Trophoblast cell (in vitro differentiated cells and primary cell): ENCODE data around the gene ZC3H11A.
A peak's percentile ranks its signal among the peaks of the same experiment; 100 is the strongest.
"Not testable (repeated sequence)": the region's sequence is repeated elsewhere in the genome, so short reads cannot be mapped to it uniquely, and the experiment has no call there.

Experiments used
- DNase-seq, 2 donors: peaks; one replicate each; pipeline ENCODE4 v3.0.0-alpha.2; 2016
- H2AFZ ChIP-seq: 2 replicates; pipeline ENCODE4 v1.6.1; 2013; ENCODE audit warnings: low read length, moderate library complexity, mild to moderate bottlenecking; ENCODE audit not compliant: insufficient read depth, poor library complexity
- H2AK5ac ChIP-seq: 2 replicates; pipeline ENCODE4 v1.6.1; 2013; ENCODE audit warnings: mild to moderate bottlenecking, low read length
- H2BK120ac ChIP-seq: 2 replicates; pipeline ENCODE4 v1.6.1; 2013; ENCODE audit warnings: low read length, mild to moderate bottlenecking, moderate library complexity; ENCODE audit not compliant: insufficient read depth, poor library complexity
- H2BK12ac ChIP-seq: 2 replicates; pipeline ENCODE4 v1.6.1; 2013; ENCODE audit warnings: mild to moderate bottlenecking, low read length, moderate library complexity
- H2BK5ac ChIP-seq: 2 replicates; pipeline ENCODE4 v1.6.1; 2013; ENCODE audit warnings: low read length, low read depth, moderate library complexity, mild to moderate bottlenecking; ENCODE audit not compliant: poor library complexity
- H3K14ac ChIP-seq: 2 replicates; pipeline ENCODE4 v1.6.1; 2013; ENCODE audit warnings: mild to moderate bottlenecking, low read length
- H3K18ac ChIP-seq: 2 replicates; pipeline ENCODE4 v1.6.1; 2013; ENCODE audit warnings: mild to moderate bottlenecking, low read length
- H3K23ac ChIP-seq: 2 replicates; pipeline ENCODE4 v1.6.1; 2013; ENCODE audit warnings: low read length
- H3K27ac ChIP-seq: 2 replicates; pipeline ENCODE4 v1.5.1; 2013; ENCODE audit warnings: low read depth, mild to moderate bottlenecking, inconsistent platforms, low read length, moderate library complexity
- H3K27me3 ChIP-seq: 2 replicates; pipeline ENCODE4 v1.6.1; 2013; ENCODE audit warnings: inconsistent platforms, mild to moderate bottlenecking, low read length, moderate library complexity; ENCODE audit not compliant: insufficient read depth
- H3K36me3 ChIP-seq, 2 experiments: 1 replicate in 1 of 2; 2 replicates in 1 of 2; pipeline ENCODE4 v1.6.1; 2013; ENCODE audit warnings: low read length in 2 of 2, mild to moderate bottlenecking in 2 of 2, moderate library complexity in 1 of 2; ENCODE audit not compliant: insufficient read depth in 2 of 2, control insufficient read depth in 1 of 2
- H3K4ac ChIP-seq: 2 replicates; pipeline ENCODE4 v1.6.1; 2013; ENCODE audit warnings: low read depth, mild to moderate bottlenecking, low read length, moderate library complexity
- H3K4me1 ChIP-seq, 2 experiments: 1 replicate in 1 of 2; 2 replicates in 1 of 2; pipeline ENCODE4 v1.6.1; 2013; ENCODE audit warnings: low read length in 2 of 2, mild to moderate bottlenecking in 2 of 2, moderate library complexity in 1 of 2; ENCODE audit not compliant: insufficient read depth in 2 of 2, control insufficient read depth in 1 of 2
- H3K4me2 ChIP-seq: 2 replicates; pipeline ENCODE4 v1.6.1; 2013; ENCODE audit warnings: inconsistent platforms, mild to moderate bottlenecking, low read length, moderate library complexity
- H3K4me3 ChIP-seq: 2 replicates; pipeline ENCODE4 v1.5.1; 2013; ENCODE audit warnings: mild to moderate bottlenecking, low read depth, low read length, inconsistent platforms
- H3K79me1 ChIP-seq: one replicate; pipeline ENCODE4 v1.6.1; 2013; ENCODE audit warnings: low read length
- H3K79me2 ChIP-seq: 2 replicates; pipeline ENCODE4 v1.6.1; 2013; ENCODE audit warnings: low read length, mild to moderate bottlenecking; ENCODE audit not compliant: control insufficient read depth, insufficient read depth, poor library complexity
- H3K9ac ChIP-seq: 2 replicates; pipeline ENCODE4 v1.6.1; 2013; ENCODE audit warnings: mild to moderate bottlenecking, low read length
- H3K9me3 ChIP-seq: 2 replicates; pipeline ENCODE4 v1.6.1; 2013; ENCODE audit warnings: low read depth, mild to moderate bottlenecking, control low read depth, inconsistent platforms, low read length; ENCODE audit not compliant: insufficient read depth
- H4K12ac ChIP-seq: 2 replicates; pipeline ENCODE4 v1.6.1; 2013; ENCODE audit warnings: low read depth, mild to moderate bottlenecking, low read length, moderate library complexity
- H4K8ac ChIP-seq: 2 replicates; pipeline ENCODE4 v1.6.1; 2013; ENCODE audit warnings: low read depth, mild to moderate bottlenecking, low read length, moderate library complexity
- H4K91ac ChIP-seq: one replicate; pipeline ENCODE4 v1.6.1; 2013; ENCODE audit warnings: low read depth, mild to moderate bottlenecking, low read length, moderate library complexity
- WGBS: extraction: QIAGEN DNeasy Blood & Tissue Kit; methylation state at CpG from one replicate; pipeline ENCODE4 v1.1.7; 2013; ENCODE audit warnings: missing lambda C conversion rate; ENCODE audit not compliant: insufficient read length, insufficient coverage; ENCODE audit errors: extremely low coverage; 5-methylcytosine and 5-hydroxymethylcytosine counted together

Gene ZC3H11A

DNA sequence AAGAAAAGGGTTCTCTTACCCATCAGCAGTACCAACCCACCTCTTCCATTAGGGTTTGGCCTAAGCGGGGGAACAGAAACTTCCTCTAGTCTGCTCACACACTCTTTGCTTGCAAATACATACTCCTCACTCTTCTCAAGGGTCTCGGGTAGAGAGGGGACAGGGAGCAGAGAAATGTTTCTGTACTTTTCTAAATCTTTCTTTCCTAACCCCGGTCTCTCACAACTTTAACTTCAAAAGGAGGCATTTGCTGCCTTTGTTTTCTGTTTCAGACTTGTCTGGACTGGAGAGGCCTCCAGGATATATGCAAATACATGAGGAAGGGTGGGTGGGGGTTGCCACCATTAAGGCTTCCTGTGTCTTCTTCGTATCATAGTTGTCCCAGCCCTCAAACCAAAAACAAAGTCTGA is 41.0 kb upstream of the ZC3H11A start:
- Histone ChIP-seq H3K18ac (no peak overlapping the region), H3K79me1 (peaks cover 22% of the 10 kb centered on the region), H3K4me3 (no peak overlapping the region), H4K91ac (peak overlapping the region; percentile 20), H2BK12ac (peak overlapping the region; percentile 5), H2AK5ac (no peak overlapping the region), H3K27me3 (no peaks in the 10 kb centered on the region), H3K79me2 (peaks cover 1% of the 10 kb centered on the region), H3K14ac (no peak overlapping the region), H3K23ac (no peak overlapping the region), H2BK5ac (no peak overlapping the region), H3K36me3 (no peaks in the 10 kb centered on the region), H4K12ac (no peak overlapping the region), H3K4ac (no peak overlapping the region), H3K4me1 (peaks cover 9 to 10% of the 10 kb centered on the region in 2 experiments), H4K8ac (peak overlapping the region; percentile 42), H2BK120ac (no peak overlapping the region), H3K4me2 (no peak overlapping the region), H3K9me3 (no peaks in the 10 kb centered on the region), H3K9ac (no peak overlapping the region), H3K27ac (peak overlapping the region; percentile 59), H2AFZ (no peak overlapping the region)
- DNase-seq = peak in 1 of 2 donors; percentile 13
- WGBS = no CpG with 5 or more reads among the region's 4 CpGs

DNA sequence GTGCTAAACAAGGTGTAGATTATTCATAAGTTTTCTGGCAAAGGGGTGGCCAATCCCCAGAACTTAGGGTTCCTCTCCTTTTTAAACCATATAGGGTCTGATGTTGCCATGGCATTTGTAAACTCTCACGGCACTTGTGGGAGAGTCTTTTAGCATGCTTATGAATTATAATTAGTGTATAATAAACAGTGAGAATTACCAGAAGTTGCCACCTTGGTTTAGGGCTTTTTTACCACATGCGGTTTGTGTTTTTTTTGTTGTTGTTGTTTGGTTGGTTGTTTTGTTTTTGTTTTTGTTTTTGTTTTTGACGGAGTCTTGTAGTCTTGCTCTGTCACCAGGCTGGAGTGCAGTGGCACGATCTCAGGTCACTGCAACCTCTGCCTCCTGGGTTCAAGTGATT is 39.4 kb upstream of the ZC3H11A start:
- Histone ChIP-seq H3K4me2 (no peak overlapping the region), H3K4ac (no peak overlapping the region), H4K91ac (no peak overlapping the region), H2AK5ac (no peak overlapping the region), H3K18ac (no peak overlapping the region), H3K23ac (no peak overlapping the region), H4K8ac (no peak overlapping the region), H4K12ac (no peak overlapping the region), H3K27ac (peak overlapping the region; percentile 70), H2BK5ac (no peak overlapping the region), H3K79me1 (peaks cover 25% of the 10 kb centered on the region), H2BK12ac (no peak overlapping the region), H3K4me1 (peaks cover 9 to 13% of the 10 kb centered on the region in 2 experiments), H3K14ac (no peak overlapping the region), H3K4me3 (no peak overlapping the region), H2BK120ac (no peak overlapping the region), H3K9ac (no peak overlapping the region), H2AFZ (no peak overlapping the region), H3K9me3 (no peaks in the 10 kb centered on the region), H3K79me2 (peaks cover 1% of the 10 kb centered on the region), H3K27me3 (no peaks in the 10 kb centered on the region), H3K36me3 (no peaks in the 10 kb centered on the region)
- no peak for DNase-seq
- no CpG with 5 or more reads among the region's 4 CpGs for WGBS

DNA sequence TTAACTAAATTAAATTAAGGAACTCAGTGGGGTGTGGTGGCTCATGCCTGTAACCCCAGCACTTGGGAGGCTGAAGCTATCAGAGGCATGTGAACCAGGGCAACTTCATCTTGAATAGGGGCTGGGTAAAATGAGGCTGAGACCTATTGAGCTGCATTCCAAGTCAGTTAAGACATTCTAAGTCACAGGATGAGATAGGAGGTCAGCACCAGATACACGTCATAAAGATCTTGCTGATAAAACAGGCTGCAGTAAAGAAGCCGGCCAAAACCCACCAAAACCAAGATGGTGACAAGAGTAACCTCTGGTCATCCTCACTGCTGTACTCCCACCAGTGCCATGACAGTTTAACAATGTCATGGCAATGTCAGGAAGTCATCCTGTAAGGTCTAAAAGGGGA is 36.7 kb upstream of the ZC3H11A start:
- not testable (repeated sequence) for H3K27me3 ChIP-seq, H3K18ac ChIP-seq, H3K9ac ChIP-seq, H2AFZ ChIP-seq, H3K36me3 ChIP-seq, H2BK12ac ChIP-seq, H3K4ac ChIP-seq, H2AK5ac ChIP-seq, H4K91ac ChIP-seq, H4K12ac ChIP-seq, H3K23ac ChIP-seq, H3K9me3 ChIP-seq, H3K79me2 ChIP-seq, H3K14ac ChIP-seq, H3K4me3 ChIP-seq, H4K8ac ChIP-seq, H3K4me2 ChIP-seq, H2BK5ac ChIP-seq
- Histone ChIP-seq H3K4me1 (peaks cover 9 to 13% of the 10 kb centered on the region in 2 experiments), H2BK120ac (peak overlapping the region; percentile 61), H3K79me1 (peaks cover 25% of the 10 kb centered on the region), H3K27ac (peak overlapping the region; percentile 48)
- DNase-seq = peak in 1 of 2 donors; percentile 63
- WGBS = no CpG with 5 or more reads among the region's 2 CpGs

DNA sequence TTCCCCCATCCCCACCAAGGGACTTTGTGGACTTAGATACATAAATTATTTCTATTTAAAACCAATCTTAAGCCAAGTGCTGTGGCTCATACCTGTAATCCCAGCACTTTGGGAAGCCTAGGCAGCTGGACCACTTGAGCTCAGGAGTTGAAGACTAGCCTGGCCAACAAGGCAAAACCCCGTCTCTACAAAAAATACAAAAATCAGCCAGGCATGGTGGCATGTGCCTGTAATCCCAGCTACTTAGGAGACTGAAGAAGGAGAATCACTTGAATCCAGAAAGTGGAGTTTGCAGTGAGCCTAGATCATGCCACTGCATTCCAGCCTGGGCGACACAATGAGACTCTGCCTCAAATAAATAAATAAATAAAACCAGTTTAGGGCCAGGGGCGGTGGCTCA is 34.9 kb upstream of the ZC3H11A start:
- Histone ChIP-seq H4K8ac (no peak overlapping the region), H3K36me3 (no peaks in the 10 kb centered on the region), H3K9ac (no peak overlapping the region), H3K27ac (no peak overlapping the region), H4K91ac (no peak overlapping the region), H3K14ac (no peak overlapping the region), H3K4me3 (no peak overlapping the region), H3K27me3 (no peaks in the 10 kb centered on the region), H2AFZ (no peak overlapping the region), H3K4ac (no peak overlapping the region), H2AK5ac (no peak overlapping the region), H3K4me2 (no peak overlapping the region), H2BK120ac (no peak overlapping the region), H3K23ac (no peak overlapping the region), H4K12ac (no peak overlapping the region), H2BK12ac (no peak overlapping the region), H3K79me2 (peaks cover 1% of the 10 kb centered on the region), H3K9me3 (no peaks in the 10 kb centered on the region), H3K18ac (no peak overlapping the region), H2BK5ac (no peak overlapping the region), H3K4me1 (peaks cover 3 to 7% of the 10 kb centered on the region in 2 experiments), H3K79me1 (peaks cover 25% of the 10 kb centered on the region)
- WGBS = no CpG with 5 or more reads among the region's 3 CpGs
- no peak for DNase-seq
